NCI-H2227 treated with DMSO at 0.1 percent for 48 hours (cell line): ENCODE data around the gene MYL6.

Source experiments
- DNase-seq: peaks from one replicate; lab custom pipeline; 2025; lab: John Stamatoyannopoulos, UW

Gene MYL6

DNA sequence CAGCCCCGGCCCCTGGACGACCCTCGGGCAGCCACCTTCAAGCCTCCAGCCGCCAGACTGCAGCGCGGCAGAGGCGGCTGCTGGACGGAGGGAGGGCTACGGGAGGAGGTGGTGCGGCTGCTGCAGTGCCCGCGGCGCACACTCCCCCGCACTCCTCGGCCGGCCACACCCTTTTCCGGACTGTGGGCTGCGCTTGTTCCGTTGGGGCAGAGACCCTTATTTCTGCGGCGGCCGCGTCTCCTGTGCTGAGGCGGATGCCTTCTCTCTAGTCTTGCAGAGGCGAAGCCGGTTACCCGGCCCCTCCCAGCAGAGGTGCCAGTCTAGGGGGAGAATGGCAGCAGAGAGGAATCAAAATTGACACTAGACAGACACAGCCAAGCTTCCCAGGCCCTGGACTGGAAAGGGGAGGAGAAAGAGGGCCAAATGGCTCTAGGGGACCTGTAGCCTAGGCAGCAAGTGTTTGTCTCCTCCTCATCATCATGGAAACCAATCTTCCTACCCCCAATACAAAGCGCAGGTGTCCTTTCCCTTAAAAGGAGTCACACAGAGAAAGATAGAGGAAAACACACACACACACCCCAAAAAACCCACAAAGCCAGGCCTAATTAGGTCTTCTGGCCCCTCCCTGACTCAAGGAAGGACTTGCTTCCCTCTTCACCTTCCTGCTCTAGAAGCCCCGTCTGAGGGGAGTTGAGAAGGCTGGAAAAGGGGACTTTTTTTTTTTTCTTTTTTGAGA, 28.8 kb upstream of the MYL6 start:
- DNase-seq: peak; percentile 37

DNA sequence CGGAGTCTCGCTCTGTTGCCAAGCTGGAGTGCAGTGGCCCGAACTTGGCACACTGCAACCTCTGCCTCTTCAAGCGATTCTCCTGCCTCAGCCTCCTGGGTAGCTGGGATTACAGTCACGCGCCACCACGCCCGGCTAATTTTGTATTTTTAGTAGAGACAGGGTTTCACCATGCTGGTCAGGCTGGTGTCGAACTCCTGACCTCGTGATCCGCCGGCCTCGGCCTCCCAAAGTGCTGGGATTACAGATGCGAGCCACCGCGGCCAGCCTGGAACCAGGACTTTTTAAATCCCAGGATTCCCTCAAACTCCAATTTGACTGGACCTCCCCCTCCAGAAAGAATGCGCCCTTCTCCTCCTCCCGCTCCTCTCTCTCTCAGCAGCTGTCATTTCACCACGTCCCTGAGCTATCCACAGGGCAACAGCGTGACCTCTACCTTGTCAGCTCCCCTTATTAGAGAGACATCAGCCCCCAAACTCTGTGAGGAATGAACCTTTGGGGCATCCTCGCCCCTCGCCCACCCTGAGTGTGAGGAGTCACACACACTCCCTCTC, 28.1 kb upstream of the MYL6 start:
- no peak for DNase-seq

DNA sequence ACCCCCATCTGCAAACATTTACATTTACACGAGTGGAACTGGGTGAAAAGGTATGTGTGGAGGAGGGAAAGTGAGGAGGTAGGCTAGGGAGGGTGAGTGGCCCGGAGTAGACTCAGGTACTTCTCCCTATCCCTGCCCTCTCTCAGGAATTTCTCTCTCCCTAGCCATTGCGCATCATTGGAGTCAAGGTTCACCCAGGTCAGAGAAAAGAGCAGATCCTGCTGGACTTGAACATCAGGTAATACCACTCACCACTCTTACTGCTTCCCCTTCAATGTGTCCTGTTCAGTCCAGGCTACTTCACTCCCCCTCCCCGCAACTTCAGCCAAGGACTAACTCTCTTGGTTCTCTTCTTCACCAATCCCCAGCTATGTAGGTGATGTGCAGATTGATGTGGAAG, 27.3 kb upstream of the MYL6 start:
- DNase-seq: no peak

DNA sequence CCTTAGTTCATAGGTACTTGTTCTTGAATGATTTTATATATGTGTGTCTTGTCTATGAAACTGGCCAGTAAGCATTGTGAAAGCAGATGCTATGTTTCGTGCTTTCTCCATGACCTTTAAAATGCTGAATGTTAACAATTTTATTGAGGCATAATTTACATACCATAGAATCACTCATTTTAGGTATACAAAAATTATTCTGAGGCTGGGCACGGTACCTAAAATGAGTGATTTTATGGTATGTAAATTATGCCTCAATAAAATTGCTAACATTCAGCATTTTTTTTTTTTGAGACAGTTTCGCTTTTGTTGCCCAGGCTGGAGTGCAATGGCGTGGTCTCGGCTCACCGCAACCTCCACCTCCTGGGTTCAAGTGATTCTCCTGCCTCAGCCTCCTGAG, 23.3 kb upstream of the MYL6 start:
- DNase-seq: no peak

DNA sequence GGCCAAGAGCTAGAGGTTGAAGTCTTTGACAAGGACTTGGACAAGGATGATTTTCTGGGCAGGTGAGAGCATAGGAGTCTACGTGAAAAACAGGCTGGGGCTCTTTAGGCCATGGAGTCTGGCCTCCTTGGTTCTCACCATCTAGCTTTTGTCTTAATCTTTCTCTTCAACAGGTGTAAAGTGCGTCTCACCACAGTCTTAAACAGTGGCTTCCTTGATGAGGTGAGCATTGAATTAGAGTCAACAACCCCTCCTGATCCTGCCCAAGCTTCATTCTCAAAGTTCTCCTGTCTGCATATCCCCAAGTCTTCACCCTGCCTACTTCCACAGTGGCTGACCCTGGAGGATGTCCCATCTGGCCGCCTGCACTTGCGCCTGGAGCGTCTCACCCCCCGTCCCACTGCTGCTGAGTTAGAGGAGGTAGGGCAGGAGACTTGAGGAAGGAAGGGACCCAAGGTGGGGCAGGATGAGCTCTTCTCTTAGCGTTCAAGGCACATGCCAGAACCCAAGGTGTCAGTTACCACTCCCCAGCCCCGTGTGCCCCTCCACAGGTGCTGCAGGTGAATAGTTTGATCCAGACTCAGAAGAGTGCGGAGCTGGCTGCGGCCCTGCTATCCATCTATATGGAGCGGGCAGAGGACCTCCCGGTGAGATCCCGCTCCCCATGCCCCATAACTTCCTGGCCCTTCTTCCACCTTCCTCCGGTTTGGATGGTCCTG, 20.1 kb upstream of the MYL6 start:
- DNase-seq: no peak

DNA sequence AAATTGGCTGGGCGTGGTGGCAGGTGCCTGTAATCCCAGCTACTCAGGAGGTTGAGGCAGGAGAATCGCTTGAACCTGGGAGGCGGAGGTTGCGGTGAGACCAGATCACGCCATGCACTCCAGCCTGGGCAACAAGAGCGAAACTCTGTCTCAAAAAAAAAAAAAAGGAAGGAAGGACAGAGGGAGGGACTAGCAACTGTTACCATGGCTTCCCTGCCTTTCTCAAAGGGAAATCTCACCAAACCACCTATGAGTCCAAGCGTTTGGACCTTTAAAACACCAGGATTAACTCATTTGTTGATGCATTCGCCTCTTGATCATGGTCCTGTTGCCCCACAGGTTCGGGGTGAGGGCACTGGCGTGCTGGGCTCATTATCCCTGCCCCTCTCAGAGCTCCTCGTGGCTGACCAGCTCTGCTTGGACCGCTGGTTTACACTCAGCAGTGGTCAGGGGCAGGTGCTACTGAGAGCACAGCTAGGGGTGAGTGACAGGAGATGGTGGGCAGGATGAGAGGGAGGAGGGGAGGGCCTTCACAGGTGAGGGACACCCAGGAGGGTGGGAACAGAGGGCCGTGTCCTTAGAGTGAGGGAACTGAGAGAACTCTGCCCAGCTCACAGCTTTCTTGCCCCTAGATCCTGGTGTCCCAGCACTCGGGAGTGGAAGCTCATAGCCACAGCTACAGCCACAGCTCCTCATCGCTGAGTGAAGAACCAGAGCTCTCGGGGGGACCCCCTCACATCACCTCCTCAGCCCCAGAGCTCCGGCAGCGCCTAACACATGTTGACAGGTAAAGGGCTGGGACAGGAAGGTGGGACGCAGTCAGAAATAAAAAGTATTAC, 16.0 kb upstream of the MYL6 start:
- DNase-seq: no peak

DNA sequence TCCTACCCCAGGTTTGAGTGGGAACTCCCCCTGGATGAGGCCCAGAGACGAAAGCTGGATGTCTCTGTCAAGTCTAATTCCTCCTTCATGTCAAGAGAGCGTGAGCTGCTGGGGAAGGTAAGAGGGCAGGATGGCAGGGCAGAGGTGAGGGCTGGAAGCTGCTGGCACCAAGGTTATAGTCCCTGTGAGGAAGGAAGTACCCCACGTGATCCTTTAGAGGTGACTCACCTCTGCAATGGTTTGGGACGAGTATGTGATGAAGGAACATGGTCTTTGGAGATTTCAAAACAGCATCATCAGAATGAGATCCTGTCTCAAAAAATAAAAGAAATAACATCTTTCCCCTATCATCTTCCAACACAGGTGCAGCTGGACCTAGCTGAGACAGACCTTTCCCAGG, 14.9 kb upstream of the MYL6 start:
- no peak for DNase-seq

DNA sequence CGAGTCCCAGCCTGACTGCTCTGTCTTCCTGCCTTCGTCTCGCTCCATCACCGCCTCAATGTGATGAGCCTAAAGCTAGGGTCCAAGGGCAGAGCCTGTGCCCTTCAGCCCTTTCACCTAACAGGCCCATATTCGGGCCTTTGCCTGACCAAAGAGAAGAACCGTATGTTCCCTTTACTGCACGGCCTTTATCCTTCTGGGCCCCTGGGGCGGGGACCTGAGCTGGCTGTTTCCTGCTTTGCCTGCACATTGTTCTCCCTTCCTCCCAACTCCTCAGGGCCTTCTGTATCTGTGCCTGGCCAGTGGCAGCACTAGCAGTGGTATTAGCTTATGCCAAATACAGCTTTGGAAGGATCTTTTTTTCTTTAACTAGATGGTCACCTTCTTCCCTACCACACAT, 14.3 kb upstream of the MYL6 start:
- no peak for DNase-seq

DNA sequence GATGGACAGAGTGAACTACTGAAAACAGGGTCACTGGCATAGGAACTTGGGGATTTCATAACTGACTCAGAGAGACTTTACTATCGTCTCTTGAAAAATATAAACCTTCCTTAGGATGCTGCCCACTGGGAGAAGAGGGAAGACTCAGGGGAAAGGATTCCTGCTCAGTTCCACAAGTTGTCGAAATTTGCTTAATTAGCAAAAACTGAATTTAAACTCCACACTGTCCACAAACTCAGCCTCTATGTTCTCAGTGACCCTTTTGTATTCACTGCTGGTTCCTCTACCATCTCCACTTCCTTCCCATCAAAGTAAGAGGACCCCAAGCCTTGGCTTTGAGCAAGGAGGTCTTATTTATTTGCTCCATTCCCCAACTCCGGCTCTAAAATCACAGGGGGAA, 12.9 kb upstream of the MYL6 start:
- no peak for DNase-seq

DNA sequence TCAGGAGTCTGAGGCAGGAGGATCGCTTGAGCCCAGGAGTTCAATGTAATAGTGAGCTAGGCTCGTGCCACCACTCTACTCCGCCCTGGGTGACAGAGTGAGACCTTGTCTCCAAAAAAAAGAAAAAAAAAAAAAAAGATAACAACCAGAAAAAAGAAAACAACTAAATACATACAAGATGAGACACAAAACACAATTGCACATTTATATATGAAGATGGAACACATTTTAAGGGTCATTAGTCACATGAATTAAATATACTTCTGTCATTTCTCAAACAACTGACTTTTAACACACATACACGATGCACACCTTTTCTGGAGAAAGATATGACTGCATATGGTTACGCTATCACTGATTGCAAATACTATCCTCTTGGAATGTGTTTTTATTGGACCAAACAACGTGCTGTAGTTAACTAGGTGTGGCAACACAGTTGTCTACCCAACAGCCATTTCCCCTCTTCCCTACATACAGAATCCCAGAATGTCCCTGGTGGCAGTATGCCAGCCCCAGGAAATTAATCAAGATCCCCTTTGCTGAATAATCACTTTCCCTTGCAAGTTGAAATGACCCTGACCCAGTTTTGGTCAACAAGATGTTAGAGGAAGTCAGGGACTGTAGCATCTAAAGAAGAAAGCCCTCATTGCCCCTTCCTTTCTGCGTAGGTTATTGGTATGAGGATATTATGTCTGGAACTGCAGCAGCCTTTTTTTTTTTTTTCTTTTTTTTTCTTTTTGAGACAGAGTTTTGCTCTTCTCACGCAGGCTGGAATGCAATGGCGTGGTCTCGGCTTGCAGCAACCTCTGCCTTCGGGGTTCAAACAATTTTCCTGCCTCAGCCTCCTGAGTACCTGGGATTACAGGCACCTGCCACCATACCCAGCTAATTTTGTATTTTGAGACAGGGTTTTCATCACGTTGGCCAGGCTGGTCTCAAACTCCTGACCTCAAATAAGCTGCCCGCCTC, 11.4 kb upstream of the MYL6 start:
- no peak for DNase-seq

DNA sequence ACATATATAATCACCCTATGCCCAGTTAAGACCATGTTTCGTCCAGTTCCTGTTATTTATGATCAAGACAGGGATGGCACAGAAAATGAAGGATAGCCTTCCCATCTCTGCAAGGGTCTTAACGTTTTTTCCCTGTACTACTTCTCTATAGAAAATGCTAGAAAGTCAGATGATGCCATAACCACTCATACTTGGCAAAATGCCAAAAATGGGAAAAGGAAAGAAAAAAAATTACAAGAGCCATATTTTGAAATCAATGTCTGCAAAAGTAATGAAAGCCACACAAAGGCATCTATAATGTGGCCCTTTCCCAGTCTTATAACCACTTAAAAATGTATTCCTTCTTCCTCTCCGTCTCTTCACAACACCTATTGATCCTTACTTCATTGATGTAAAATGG, 7.6 kb upstream of the MYL6 start:
- no peak for DNase-seq

DNA sequence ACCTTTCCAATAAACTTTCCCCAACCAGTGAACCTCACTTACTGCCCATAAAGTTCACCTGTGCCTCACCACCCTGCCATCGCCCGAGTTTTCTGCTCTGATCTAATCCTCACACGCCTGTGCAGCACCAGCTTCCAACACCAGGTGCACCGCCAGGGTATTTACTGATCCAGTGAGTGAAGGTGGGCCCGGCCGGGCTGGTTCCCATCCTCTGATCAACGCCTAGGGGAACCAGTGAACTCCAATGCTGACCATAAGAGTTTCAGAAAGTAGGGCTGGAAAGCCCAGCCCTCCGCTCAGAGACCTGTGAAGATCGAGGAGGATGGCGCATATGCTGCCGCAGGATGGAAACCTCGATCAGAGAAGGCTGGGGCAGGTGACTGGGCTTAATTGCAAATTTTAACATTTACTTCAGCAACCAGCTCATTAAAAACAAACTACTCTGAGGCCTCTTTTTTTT, 6.5 kb upstream of the MYL6 start:
- peak; percentile 71 for DNase-seq

DNA sequence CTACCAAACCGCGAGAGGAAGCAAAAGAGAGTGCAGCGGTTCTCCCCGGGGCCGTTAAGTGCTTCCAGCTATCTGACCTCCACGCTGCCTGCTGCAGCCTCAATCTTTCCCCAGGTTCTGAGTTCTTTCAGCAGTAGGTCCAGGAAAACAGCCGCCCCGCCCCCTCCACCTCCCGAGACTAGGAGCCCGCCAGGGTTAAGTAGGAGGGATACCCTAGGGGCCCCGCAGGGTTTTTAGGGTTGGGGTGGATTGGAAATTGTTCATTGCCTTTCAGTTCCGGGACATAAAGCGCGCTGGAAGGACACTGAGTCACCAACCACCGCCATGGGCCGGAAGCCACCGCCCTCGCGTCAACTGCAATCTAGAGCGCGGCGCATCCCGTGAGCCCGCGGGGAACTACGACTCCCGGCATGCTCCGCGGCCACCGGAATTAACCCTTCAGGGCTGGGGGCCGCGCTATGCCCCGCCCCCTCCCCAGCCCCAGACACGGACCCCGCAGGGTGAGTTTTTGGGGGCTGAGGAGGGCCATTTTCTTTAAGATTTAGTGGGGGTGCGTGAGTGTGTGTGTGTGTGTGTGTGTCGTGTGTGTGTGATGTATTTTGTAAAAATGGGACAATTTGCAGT, 5.9 kb upstream of the MYL6 start, which contains the start of gene MYL6B:
Gene MYL6B, plus strand, starts transcription at position 456 of the 624 bp plus-strand sequence. CDS start 1,332 bp downstream, outside the sequence.
- DNase-seq: peak; percentile 80

DNA sequence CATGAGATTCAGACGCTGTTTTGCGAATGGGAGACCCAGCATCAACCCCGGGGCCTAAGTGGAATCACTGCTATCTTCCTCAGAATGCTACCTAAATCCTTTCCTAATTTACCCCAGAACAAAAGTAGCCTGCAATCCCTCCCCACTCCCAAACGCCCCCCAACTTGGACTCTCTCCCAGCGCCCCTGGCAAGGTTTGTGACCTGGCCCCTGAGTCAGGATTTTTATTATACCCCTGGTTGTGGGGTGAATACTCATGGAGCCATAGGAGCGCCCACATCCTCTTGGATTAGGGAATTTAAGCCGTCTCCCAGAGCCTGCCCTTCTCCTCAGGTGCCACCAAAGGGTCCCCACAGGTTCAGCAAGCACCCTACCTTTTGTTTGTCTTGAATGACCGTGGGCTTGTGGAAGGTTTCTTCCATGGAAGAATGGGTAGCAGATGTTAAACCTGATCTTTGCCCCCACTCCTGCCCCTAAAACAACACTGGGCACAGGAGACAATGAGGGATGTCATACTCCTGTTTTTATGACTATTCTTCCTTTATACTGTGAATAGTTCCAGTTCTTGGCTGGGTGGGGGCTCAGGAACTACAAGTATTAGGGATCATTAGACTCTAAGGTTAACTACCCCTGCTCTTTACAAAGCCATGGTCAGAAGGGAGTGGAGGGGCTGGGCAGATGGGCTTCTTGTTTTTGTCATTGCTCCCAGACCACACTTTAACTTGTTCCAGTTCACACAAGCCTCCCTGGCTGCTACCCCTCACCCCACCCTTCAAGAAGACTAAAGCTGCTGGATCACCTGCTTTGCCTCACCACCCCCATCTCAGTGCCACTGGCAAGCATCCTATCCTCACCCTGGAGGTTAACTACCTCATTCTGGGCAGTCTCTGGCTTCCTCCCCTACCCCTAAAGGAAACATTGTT, 5.1 kb upstream of the MYL6 start:
- DNase-seq: no peak

DNA sequence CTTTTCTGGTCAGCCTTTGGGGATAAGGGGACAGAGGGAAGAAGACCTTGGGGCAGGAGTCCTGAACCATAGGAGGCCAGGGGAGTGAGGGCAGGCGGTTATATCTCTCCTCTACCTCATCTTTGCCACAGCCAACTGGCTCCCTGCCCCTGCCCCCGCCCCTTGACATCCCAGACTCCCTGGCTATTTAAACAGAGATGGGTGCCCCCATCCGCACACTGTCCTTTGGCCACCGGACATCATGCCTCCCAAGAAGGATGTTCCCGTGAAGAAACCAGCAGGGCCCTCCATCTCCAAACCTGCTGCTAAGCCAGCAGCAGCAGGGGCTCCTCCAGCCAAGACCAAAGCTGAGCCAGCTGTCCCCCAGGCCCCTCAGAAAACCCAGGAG, 4.5 kb upstream of the MYL6 start:
- DNase-seq: no peak

DNA sequence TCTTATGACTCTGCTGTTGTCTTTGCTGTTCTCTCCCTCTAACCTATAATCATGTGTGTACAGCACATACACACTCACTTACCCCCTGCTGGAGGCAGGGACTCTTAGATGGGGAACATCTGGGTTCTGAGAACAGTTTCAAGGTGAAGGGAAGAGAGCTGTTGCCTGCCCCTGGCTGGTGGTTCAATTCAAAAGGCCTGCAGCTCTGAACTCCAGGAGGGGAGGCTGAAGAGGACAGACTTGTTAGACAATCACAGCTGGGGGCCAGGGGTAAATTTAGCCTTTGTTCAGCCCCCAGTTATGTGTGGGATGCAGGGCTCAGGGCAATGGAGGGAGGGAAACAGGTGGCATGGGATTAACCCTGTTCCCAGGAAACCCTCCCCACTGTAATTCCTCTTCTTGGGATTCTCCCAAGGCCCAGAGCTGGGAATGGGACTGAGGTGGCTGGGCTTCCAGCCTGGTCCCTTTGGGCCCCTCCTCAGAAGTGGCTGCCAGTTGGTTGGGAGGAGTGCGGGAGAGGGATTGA, 3.9 kb upstream of the MYL6 start:
- peak; percentile 65 for DNase-seq

DNA sequence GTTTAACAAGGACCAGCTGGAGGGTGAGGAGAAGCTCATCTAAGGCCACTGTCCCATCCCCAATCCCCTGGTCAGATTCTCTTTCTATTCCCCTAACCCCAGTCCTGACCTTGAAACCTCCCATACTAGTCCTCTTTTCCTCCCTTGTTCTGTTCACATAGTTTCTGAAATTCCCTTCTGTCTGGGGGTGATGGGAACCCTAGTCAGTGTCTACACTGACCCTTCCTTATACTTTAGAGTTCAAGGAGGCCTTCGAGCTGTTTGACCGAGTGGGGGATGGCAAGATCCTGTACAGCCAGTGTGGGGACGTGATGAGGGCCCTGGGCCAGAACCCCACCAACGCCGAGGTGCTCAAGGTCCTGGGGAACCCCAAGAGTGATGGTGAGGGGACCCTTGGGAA, 3.3 kb upstream of the MYL6 start:
- DNase-seq: no peak

DNA sequence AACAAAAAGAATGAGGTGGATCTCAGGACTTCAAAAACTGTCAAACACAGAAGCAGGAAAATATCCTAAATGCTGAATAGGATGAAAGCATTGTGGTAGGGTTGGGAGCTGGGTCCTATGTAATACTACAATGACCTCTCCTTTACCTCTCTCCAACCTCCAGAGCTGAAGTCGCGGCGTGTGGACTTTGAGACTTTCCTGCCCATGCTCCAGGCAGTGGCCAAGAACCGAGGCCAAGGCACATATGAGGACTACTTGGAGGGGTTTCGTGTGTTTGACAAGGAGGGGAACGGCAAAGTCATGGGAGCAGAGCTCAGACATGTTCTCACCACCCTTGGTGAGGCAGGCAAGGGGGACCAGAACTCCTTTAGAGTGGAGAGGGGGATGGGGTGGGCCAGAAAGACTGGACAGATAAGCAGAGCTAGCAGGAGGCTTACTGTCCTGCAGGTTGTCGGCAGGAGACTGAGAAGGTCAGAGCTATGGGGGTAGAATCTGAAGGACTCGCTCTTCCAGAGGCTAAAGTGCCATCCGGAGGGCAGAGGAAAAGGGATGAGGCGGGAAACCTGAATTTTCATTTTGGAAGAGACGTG, 2.8 kb upstream of the MYL6 start:
- DNase-seq: no peak
